Stimulated activated CD4-positive, alpha-beta T cell treated with anti-CD3 and anti-CD28 coated beads, Interleukin-4, amount 100 ng/mL, for 1 hour (primary cell): ENCODE measurements around the gene MRPL42.
"Not testable (repeated sequence)": the region's sequence is repeated elsewhere in the genome, so short reads cannot be mapped to it uniquely, and the experiment has no call there.

ENCODE experiments used
- DNase-seq: peaks from one replicate; pipeline ENCODE4 v3.0.0-alpha.2; 2020

The MRPL42 gene

DNA sequence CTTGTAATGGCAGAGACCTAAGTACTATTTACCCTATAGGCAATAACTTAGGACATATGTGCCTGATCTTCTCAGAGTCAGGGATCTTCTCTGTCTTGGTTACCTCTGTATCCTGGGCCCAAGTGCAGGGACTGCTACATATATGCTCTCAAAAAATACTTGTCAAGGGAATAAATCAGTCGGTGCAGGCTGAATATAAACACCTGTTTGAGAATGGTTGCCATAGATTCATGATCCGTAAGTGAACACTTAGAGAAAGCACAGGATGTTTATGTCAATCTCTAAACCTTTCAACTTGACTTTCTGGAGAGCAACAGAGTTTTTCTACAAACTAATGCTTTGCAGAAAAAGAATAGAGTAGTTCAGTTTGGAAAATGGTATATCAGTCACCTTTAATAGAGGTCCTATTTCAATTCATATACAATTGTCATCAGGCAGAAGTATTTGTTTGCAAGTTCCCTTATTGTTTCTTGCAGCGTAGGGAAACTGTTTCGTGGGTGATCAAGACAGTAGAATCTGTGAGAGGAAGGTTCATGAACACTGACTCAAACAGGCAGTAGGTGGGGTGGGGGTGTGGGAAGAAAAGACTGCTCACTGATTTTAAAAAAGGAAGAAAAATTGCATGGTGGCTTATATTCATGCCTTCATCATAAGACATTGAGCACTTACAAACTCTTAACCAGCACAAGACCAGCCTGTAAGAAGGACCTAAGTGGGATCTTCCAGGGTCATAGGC is 19.6 kb upstream of the MRPL42 start:
- peak; percentile 24 for DNase-seq

DNA sequence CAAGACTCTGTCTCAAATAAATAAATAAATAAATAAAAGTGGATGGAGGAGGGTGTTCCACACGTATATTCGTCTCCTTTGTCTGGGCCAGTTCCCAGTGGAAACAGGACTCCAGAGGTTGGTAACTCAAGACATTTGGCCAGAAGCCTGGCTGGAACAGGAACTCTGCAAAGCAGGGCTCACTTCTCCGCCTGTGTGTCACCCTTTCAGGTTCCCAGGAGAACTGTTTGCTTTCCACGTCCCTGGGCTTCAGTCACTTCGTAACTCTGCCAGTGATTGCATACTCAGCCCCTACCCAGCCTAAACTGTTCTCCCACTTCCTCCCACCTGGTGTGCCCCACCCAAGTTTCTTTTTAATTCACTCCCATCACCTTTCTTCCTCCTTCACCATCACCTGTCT is 18.5 kb upstream of the MRPL42 start:
- no peak for DNase-seq

DNA sequence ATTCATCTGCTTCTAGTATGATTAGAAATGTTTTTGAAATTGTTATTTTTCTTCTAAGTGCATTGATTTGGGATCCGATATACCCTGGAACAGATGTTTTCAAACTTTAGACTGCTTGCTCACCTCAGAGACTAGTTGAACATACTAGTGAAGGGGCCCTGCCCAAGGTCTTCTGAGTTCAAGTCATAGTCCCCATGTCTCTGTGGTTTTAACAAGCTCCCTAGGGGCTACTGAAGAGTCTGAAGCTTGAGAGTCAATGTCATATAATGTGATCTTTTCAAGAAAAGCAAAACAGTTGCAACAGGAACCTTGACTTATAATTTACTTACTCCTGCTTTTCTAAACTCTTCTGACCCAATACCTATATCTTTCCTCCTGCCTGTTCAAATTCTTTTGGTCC is 18.0 kb upstream of the MRPL42 start:
- DNase-seq: no peak

DNA sequence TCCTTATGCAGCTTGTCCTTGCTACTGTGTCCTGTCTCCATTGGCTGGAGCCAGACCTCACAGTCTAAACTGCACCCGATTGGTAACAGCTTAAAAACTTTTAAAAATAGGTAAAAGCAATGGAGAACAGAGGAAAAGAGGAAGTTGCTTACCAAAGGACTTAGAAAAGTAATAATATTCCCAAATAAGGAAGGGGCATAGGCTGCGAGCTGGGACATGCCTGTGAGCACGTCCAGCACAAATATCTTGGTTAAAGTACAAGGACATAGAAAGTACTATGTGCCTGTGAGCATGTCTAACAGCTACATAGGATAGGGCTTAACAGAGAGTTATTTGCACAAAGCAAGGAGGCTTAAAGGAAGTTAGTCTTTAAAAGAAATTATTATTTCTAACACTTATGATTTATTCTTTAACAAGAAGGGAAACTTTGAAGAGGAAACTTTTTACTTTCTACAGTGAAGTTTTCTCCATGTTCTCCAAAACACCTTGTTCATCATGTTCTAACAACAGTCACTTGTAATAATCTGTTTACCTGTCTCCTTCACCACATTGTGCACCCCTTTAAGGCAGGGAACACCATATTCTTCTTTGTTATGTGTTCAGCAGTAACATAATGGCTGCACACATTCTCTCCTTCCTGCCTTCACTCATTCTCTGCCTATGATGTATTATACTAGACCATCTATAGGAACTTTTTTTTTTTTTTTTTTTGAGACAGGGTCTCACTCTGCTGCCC is 15.7 kb upstream of the MRPL42 start:
- DNase-seq: no peak

DNA sequence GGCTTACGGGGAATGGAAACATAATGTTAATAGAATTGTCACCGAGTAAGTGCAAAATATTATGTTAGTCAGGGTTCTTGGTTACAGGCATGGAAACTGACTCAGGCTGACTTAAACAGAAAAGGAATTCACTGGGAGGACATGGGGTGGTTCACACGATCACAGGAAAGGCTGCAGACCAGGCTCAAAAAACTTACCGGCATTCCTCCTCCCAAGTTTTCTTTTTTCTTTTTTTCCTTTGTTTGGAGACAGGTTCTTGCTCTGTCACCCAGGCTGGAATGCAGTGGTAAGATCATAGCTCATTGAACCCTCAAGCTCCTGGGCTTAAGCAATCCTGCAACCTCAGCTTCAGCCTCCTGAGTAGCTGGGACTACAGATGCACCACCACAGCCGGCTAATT is 13.7 kb upstream of the MRPL42 start:
- no peak for DNase-seq

DNA sequence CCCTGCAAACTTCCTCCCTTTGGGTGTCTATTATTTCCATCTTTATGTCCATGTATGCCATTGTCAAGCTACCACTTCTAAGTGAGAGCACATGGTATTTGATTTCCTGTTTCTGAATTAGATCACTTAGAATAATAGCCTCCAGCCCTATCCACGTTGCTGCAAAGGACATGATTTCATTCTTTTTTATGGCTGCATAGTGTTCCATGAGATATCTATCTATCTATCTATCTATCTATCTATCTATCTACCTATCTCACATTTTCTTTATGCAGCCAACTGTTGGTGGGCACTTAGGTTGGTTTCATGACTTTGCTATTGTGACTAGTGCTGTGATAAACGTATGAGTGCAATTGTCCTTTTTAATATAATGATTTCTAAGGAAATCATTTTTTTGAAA is 11.2 kb upstream of the MRPL42 start:
- no peak for DNase-seq

DNA sequence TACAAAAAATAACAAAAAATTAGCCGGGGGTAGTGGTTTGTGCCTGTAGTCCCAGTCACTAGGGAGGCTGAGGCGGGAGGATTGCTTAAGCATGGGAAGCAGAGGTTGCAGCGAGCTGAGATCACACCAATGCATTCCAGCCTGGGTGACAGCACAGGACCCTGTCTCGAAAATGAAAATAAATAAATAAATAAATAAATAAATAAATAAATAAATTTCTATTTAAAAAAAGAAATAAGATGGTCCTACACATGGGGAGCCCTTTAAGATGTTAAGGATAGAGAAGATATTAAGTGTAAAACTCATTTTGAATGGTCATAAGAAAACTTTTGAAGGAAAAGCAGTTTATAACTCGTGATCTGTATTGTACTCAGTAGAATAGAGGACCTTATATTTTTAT is 8.2 kb upstream of the MRPL42 start:
- DNase-seq: no peak

DNA sequence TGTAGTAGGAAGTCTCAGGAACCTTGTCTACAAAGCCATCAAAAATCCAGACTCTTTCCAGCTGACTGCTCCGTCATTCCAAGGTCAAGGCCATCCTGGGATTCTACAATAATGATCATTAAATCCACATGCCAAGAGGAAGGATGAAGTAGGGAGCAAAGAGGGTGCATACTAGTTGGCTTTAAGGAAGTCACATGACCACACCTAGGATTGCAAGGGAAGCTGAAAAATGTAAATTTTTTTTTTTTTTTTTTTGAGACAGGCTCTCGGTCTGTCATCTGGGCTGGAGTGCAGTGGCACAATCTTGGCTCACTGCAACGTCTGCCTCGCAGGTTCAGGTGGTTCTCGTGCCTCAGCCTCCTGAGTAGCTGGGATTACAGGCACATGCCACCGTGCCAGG is 7.3 kb upstream of the MRPL42 start:
- no peak for DNase-seq

DNA sequence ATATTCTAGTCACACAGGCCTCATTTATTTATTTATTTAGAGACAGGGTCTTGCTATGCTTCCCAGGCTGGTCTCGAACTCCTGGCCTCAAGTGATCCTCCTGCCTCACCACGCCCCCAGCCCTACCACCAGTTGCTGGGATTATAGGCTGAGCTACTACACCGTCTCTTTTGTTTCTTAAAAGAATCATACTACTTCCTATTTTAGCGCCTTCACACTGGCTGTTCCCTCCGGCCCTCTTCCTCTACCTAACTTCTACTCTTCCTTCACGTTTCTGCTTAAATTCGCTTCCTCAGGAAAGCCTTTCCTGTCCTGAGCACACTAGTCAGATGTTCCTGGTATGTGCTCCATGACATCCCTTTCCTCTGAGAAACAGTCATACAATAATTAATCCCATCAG is 6.4 kb upstream of the MRPL42 start:
- DNase-seq: no peak

DNA sequence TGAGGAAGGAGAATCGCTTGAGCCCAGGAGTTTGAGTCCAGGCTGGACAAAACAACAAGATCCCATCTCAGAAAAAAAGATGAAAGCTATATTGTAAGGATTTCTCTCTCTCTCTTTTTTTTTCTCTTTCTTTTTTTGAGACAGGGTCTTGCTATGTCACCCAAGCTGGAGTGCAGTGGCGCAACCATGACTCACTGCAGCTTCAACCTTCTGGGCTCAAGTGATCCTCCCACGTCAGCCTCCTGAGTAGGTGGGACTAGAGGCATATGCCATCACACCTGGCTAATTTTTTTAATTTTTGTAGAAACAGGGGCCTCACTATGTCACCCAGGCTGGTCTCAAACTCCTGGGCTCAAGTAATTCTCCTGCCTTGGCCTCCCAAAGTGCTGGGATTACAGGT is 5.8 kb upstream of the MRPL42 start:
- DNase-seq: no peak

DNA sequence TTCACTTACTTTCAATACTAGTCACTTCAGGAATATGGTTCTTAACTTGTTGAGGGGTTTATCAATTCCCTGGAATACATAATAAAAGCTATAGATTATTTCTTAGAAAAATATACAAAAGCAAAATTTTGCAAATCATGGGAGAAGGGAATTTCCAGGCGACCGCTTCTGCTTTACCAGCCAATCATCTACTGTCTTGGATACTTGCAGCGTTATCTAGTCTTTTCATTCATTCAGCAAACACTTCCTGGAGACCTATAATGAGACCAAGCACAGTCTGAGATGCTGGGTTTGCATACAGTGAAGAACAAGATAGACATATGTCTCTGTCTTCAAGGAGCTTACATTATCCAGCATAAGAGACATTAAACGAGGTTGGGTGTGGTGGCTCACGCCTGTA is 1.5 kb upstream of the MRPL42 start:
- DNase-seq: no peak

DNA sequence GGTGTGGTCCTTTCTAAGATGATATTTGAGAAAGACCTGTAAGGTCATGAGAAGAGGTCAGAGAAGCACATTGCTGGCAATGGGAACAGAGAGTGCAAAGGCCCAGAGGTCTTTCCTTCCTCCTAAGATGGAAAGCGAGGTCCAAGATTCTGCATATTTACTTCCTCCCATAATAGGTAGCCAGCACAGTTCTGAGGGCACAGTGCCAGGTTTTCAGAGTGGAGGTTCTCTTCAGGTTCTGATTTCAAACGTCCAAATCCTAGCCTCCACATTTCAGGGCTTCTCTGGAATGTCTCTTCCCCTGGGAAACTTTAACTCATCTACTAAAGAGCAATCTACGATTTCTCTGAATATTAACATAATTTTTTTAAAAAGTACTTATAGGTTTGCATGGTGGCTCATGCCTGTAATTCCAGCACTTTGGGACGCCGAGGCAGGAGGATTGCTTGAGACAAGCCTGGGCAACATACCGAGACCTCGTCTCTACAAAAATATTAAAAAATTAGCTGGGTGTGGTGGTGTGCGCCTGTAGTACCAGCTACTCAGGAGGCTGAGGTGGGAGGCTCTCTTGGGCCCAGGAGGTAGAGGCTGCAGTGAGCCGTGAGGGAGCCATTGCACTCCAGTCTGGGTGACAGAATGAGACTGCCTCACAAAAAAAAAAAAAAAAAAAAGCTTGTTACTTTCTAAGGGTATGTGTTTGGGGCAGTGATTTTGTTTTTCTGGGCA is 526 bp upstream of the MRPL42 start:
- no peak for DNase-seq

DNA sequence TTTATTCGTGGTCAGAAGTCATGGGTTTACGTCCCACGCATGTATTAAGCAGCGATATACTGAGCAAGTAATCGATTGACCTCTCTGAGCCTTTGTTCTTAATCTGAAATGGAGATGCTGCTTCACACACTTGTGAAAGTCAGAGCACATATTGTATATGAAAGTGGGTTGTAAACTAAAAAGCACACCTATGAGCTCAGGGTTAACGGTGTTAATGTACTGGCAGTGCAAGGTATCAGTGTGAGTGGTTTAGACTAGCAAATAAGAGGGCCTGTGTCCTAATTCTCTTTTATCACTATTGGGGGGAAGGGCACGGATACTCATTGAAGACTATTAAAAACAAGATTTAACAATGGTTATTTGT is 676 bp downstream of the MRPL42 start:
- no peak for DNase-seq

DNA sequence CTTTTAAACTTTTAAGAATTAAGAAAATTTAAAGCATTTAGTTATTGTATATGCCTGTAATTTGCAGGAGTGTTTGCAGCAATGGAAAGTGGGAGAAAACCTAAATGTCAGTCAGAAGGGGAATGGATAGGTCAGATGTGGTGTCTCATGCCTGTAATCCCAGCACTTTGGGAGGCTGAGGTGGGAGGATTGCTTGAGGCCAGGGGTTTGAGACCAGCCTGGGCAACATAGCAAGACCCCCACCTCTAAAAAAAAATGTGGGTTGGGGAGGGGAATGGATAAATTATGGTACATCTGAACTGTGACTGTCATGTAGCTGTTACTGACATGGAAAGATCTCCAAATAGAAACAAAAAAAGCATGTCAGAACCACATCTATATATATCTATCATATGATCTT is 2.1 kb downstream of the MRPL42 start:
- no peak for DNase-seq

DNA sequence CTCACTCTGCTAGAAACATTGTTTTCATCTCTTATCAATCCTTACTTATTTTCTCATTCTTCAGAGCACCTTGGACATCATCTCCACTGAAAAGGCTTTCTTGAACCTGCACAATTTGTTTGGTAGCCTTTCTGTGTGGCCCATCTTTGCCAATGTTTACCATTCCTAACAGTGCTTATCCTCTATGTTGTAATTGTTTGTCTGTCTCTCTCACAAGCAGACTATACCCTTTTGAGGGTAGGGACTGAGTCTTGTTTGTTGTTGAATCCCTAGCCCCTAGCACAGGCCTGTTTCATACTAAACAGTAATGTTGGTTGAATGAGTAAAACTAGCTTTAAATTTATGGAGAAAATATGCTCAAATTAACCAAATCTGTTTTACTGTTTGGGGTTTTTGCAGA is 9.2 kb downstream of the MRPL42 start:
- no peak for DNase-seq

DNA sequence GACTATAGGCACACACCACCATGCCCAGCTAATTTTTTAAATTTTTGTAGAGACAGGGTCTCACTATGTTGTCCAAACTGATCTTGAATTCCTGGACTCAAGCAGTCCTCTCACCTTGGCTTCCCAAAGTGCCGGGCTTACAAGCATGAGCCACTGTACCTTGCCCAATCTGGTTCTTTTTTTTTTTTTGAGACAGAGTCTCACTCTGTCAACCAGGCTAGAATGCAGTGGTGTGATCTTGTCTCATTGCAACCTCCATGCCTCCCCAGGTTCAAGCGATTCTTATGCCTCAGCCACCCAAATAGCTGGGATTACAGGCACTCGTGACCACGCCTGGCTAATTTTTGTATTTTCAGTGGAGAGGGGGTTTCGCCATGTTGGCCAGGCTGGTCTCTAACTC is 15.4 kb downstream of the MRPL42 start:
- no peak for DNase-seq

DNA sequence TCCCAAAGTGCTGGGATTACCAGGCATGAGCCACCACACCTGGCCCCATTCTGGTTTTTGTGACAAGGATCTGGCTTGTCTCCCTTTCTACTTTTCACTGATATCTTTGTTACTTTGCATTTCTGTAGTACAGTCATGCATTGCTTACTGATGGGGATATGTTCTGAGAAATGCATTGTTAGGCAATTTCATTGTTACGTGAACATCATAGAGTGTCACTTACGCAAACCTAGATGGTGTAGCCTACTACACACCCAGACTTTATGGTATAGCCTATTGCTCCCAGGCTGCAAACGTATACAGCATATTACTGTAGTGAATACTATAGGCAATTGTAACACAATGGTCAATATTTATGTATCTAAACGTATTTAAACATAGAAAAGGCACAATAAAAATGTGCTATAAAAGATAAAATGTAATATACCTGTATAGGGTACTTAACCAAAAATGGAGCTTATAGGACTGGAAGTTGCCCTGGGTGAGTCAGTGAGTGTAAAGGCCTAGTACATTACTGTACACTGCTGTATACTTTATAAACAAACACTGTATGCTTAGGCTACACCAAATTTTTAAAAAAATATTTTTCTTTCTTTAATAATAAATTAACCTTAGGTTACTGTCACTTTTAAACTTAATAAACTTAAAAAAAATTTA is 16.0 kb downstream of the MRPL42 start:
- DNase-seq: no peak

DNA sequence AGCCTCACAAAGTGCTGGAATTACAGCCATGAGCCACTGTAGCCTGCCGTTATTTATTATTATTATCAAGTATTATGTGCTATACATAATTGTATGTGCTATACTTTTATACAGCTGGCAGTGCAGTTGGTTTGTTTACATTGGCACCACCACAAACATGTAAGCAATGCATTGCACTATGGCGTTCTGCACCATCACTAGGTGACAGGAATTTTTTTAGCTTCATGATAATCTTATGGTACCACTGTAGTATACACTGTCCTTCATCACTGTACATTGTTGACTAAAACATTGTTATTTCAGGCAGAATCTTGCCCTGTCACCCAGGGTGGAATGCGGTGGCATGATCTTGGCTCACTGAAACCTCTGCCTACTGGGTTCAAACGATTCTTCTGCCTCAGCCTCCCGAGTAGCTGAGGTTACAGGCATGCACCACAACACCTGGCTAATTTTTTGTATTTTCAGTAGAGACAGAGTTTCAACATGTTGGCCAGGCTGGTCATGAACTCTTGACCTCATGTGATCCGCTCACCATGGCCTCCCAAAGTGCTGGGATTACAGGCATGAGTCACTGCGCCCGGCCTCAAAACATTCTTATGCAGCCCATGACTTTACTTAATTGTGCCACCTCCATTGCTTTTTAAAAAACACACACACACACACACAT is 17.1 kb downstream of the MRPL42 start:
- no peak for DNase-seq

DNA sequence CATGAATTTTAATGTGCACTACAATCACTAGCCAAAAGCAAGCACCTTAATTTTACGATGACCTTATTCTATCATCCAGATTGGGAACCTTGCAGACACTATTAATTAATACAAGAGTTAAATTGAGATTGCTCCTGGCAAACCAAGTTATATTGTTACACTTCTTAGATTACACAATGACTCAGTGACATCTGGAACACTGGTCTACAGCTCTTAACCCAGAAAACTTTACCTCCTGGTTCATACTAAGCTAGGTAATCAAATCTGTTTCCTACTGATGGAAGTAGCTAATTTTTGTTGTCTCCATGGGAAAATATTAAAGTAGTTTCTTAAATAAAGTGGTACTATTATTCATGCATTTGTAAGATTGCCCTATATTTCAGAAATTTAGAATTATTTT is 25.5 kb downstream of the MRPL42 start:
- not testable (repeated sequence) for DNase-seq

DNA sequence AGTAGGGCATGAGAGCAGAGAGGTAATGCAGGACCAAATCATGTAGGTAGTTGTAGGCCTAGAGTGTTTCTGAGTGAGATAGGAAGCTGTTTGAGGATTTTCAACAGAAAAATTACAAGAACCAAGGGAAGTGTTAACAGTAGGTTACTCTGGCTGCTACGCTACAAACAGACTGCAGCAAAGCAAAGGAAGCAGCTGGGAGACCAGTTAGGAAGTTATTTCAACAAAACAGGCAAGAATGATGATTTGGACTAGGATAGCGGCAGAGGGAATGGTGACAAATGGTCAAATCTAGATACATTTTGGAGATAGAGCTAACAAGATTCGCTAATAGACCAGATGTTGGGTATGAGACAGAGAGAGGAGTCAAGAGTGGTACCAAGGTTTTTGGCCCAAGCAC is 26.8 kb downstream of the MRPL42 start:
- DNase-seq: no peak

DNA sequence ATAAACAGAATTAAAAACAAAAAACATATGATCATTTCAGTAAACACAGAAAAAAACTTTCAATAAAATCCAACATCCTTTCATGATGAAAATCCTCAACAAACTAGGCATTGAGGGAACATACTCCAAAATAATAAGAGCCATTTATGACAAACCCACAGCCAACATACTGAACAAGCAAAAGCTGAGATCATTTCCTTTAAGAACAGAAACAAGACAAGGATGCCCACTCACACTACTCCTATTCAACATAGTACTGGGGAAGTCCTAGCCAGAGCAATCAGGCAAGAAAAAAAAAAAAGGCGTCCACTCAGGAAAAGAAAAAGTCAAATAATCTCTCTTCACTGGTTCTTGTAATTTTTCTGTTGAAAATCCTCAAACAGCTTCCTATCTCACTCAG is 30.1 kb downstream of the MRPL42 start:
- no peak for DNase-seq

DNA sequence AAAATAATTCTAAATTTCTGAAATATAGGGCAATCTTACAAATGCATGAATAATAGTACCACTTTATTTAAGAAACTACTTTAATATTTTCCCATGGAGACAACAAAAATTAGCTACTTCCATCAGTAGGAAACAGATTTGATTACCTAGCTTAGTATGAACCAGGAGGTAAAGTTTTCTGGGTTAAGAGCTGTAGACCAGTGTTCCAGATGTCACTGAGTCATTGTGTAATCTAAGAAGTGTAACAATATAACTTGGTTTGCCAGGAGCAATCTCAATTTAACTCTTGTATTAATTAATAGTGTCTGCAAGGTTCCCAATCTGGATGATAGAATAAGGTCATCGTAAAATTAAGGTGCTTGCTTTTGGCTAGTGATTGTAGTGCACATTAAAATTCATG is 31.5 kb downstream of the MRPL42 start:
- DNase-seq: not testable (repeated sequence)

DNA sequence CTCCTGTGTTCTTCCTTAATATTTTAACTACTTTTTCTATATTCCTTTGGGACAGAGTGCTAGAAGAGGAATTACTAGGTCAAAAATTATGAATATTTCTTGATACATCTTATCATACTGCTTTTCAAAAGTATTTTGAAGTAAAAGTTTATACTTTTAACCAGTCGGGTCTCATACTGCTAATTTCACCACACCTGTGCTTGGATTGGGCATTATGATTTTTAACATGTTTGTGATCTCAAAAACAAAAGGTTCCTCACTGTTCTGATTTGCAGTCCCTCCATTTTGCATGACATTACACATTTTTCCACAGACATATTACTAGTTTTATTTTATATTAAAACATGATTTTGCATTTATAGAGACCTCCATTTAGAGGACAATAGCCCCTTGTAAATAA is 32.9 kb downstream of the MRPL42 start:
- DNase-seq: no peak
